ENCODE results near the gene CYB5R4.

CYB5R4 gene

GRCh38 chr6:83859410-83860358, at the start of gene CYB5R4:
CYB5R4 (plus strand) TSS chr6:83859689; CDS start chr6:83859783, 94 bp downstream.
- DNase-seq = peak; percentile 96

- no peak for DNase-seq
Observed at GRCh38 chr6:83812595-83812994, 46.9 kb upstream of the CYB5R4 start.

- DNase-seq = no peak
Observed at GRCh38 chr6:83815631-83816272, 43.7 kb upstream of the CYB5R4 start.

GRCh38 chr6:83822629-83823169, 36.8 kb upstream of the CYB5R4 start:
- no peak for DNase-seq

- no peak for DNase-seq
Observed at GRCh38 chr6:83824388-83824801, 35.1 kb upstream of the CYB5R4 start.

GRCh38 chr6:83824831-83825230, 34.7 kb upstream of the CYB5R4 start:
- no peak for DNase-seq

- no peak for DNase-seq
Observed at GRCh38 chr6:83827050-83827449, 32.4 kb upstream of the CYB5R4 start.

- DNase-seq = no peak
Observed at GRCh38 chr6:83838727-83839126, 20.8 kb upstream of the CYB5R4 start.

GRCh38 chr6:83844170-83844569, 15.3 kb upstream of the CYB5R4 start:
- DNase-seq = no peak

- DNase-seq = no peak
Observed at GRCh38 chr6:83846291-83846690, 13.2 kb upstream of the CYB5R4 start.

GRCh38 chr6:83847179-83847578, 12.3 kb upstream of the CYB5R4 start:
- no peak for DNase-seq

- DNase-seq = no peak
Observed at GRCh38 chr6:83849127-83849526, 10.4 kb upstream of the CYB5R4 start.

GRCh38 chr6:83849610-83850009, 9.9 kb upstream of the CYB5R4 start:
- DNase-seq = no peak

- no peak for DNase-seq
Observed at GRCh38 chr6:83852528-83853177, 6.8 kb upstream of the CYB5R4 start.

- DNase-seq = peak; percentile 92
Observed at GRCh38 chr6:83853178-83854000, 6.1 kb upstream of the CYB5R4 start, which contains the start of gene RIPPLY2. RIPPLY2 (plus strand) TSS chr6:83853360; CDS start chr6:83853417, 57 bp downstream.

- no peak for DNase-seq
Observed at GRCh38 chr6:83854001-83854501, 5.4 kb upstream of the CYB5R4 start.

GRCh38 chr6:83854766-83855165, 4.7 kb upstream of the CYB5R4 start:
- DNase-seq = no peak

GRCh38 chr6:83860359-83860755, 868 bp downstream of the CYB5R4 start:
- DNase-seq = no peak

GRCh38 chr6:83860782-83861495, 1.4 kb downstream of the CYB5R4 start:
- DNase-seq = no peak

- no peak for DNase-seq
Observed at GRCh38 chr6:83862776-83863471, 3.4 kb downstream of the CYB5R4 start.

GRCh38 chr6:83867043-83867442, 7.6 kb downstream of the CYB5R4 start:
- DNase-seq = no peak

All from retina (tissue), 1 donor.